ENCODE data around the gene RSRC1.

DNA sequence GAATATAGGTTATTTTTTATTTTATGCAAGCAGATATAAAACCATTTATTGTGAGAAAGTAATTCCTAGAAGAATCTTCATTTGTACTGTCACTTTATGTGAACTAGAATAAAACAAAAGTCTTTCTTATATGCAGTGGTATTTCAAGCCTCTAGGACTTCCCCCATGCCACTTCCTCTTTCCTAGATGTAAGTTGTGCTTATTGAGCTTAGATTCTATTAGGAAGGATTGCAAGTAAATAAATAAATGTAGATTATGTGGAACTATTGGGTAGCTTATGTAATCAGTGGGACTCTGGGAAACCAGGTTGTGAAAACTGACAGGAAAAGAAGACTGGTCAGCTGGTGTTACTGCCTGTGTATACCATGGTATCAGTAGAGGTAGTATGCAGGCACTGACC, 169.7 kb downstream of the RSRC1 start:
- TF ChIP-seq, protein P1, sequence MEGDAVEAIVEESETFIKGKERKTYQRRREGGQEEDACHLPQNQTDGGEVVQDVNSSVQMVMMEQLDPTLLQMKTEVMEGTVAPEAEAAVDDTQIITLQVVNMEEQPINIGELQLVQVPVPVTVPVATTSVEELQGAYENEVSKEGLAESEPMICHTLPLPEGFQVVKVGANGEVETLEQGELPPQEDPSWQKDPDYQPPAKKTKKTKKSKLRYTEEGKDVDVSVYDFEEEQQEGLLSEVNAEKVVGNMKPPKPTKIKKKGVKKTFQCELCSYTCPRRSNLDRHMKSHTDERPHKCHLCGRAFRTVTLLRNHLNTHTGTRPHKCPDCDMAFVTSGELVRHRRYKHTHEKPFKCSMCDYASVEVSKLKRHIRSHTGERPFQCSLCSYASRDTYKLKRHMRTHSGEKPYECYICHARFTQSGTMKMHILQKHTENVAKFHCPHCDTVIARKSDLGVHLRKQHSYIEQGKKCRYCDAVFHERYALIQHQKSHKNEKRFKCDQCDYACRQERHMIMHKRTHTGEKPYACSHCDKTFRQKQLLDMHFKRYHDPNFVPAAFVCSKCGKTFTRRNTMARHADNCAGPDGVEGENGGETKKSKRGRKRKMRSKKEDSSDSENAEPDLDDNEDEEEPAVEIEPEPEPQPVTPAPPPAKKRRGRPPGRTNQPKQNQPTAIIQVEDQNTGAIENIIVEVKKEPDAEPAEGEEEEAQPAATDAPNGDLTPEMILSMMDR (IDR thresholded peaks at IDR 0.05; ENCODE audit: insufficient read depth, low read depth, low read length): no peak
- no peak for TF ChIP-seq EZH2 (IDR thresholded peaks at IDR 0.05; ENCODE audit: insufficient read depth, low read length)

Data from astrocyte (in vitro differentiated cells and primary cell).